ENCODE results near the gene GUCA1A. TPM values are rescaled to one million over a fixed set of nuclear protein-coding genes. Genes with fewer than 3 reads are reported as not detected.

The GUCA1A gene
- polyA plus RNA-seq, 1 experiment = 0.20 TPM

GRCh38 chr6:42153921-42154320 is 19.2 kb upstream of the GUCA1A start:
- CTCF ChIA-PET = interaction anchor here (0.7 kb wide), 1 partner anchor 12 kb away, joined by 4 read pairs; no protein-coding TSS in a partner anchor

GRCh38 chr6:42154461-42155209 is 18.5 kb upstream of the GUCA1A start:
- no peak for DNase-seq (ENCODE audit: low read depth)
- POLR2A ChIA-PET = no interaction called here
- Histone ChIP-seq H3K4me3 (ENCODE audit: low read depth, low read length) (no peak overlapping the region), H3K36me3 (ENCODE audit: control insufficient read depth, insufficient read depth, low read length) (no peaks in the 10 kb centered on the region), H3K27me3 (ENCODE audit: control insufficient read depth, insufficient read depth, low read length) (peaks cover 5% of the 10 kb centered on the region)
- no peak for TF ChIP-seq CTCF (IDR thresholded peaks at IDR 0.05; ENCODE audit: insufficient read depth, low read depth, low read length)
- CTCF ChIA-PET = interaction anchor here (0.7 kb wide), 1 partner anchor 11 kb away, joined by 4 read pairs; no protein-coding TSS in a partner anchor

More at GRCh38 chr6:42153921-42154320, 19.2 kb upstream of the GUCA1A start:
- POLR2A ChIA-PET = no interaction called here
- DNase-seq (ENCODE audit: low read depth) = no peak
- no peaks in the 10 kb centered on the region for H3K36me3 ChIP-seq (ENCODE audit: control insufficient read depth, insufficient read depth, low read length)
- peaks cover 5% of the 10 kb centered on the region for H3K27me3 ChIP-seq (ENCODE audit: control insufficient read depth, insufficient read depth, low read length)
- no peak for TF ChIP-seq CTCF (IDR thresholded peaks at IDR 0.05; ENCODE audit: insufficient read depth, low read depth, low read length)
- H3K4me3 ChIP-seq (ENCODE audit: low read depth, low read length) = no peak overlapping the region

DNA sequence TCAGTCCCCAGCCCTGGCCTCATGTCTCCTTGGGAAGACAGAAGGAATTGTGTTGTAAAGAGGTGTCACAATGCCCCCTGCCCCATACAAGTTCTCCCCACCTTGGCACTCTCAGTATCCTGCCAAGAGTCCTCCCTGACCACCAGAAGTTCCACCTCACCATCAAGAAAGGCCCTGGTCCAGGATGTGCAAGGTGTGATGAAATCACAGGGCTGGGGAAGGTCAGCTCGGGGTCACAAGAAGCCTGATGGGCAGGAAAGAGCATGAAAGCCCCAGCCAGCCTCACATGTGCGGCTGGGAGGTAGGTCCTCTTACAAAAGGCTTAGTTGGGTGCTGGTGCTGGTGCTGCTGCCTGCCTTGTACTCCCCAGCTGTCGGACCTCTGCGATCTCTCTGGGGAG is 17.9 kb upstream of the GUCA1A start:
- Histone ChIP-seq H3K27me3 (ENCODE audit: control insufficient read depth, insufficient read depth, low read length) (peaks cover 5% of the 10 kb centered on the region), H3K4me3 (ENCODE audit: low read depth, low read length) (no peak overlapping the region), H3K36me3 (ENCODE audit: control insufficient read depth, insufficient read depth, low read length) (no peaks in the 10 kb centered on the region)
- no peak for TF ChIP-seq CTCF (IDR thresholded peaks at IDR 0.05; ENCODE audit: insufficient read depth, low read depth, low read length)
- no peak for DNase-seq (ENCODE audit: low read depth)
- ChIA-PET POLR2A (no interaction called here), CTCF (interaction anchor here (0.5 to 0.9 kb wide), 2 partner anchors 11 to 16 kb away, joined by 3 read pairs; no protein-coding TSS in a partner anchor)

- no peak for DNase-seq (ENCODE audit: low read depth)
- no peaks in the 10 kb centered on the region for H3K36me3 ChIP-seq (ENCODE audit: control insufficient read depth, insufficient read depth, low read length)
- CTCF ChIA-PET = no interaction called here
- POLR2A ChIA-PET = no interaction called here
- no peak for TF ChIP-seq CTCF (IDR thresholded peaks at IDR 0.05; ENCODE audit: insufficient read depth, low read depth, low read length)
- peaks cover 5% of the 10 kb centered on the region for H3K27me3 ChIP-seq (ENCODE audit: control insufficient read depth, insufficient read depth, low read length)
- no peak overlapping the region for H3K4me3 ChIP-seq (ENCODE audit: low read depth, low read length)
Measured at GRCh38 chr6:42156638-42157037, 16.5 kb upstream of the GUCA1A start.

GRCh38 chr6:42158011-42158410 is 15.2 kb upstream of the GUCA1A start:
- Histone ChIP-seq H3K36me3 (ENCODE audit: control insufficient read depth, insufficient read depth, low read length) (no peaks in the 10 kb centered on the region), H3K27me3 (ENCODE audit: control insufficient read depth, insufficient read depth, low read length) (peaks cover 6% of the 10 kb centered on the region), H3K4me3 (ENCODE audit: low read depth, low read length) (no peak overlapping the region)
- CTCF ChIA-PET = interaction anchor here (2.5 kb wide), 1 partner anchor 54 kb away, joined by 9 read pairs; no protein-coding TSS in a partner anchor
- TF ChIP-seq CTCF (IDR thresholded peaks at IDR 0.05; ENCODE audit: insufficient read depth, low read depth, low read length) = no peak
- DNase-seq (ENCODE audit: low read depth) = peak; percentile 73
- POLR2A ChIA-PET = no interaction called here
